Osteocyte (in vitro differentiated cells): ENCODE data around the gene HSP90B1. TPM values are rescaled to one million over a fixed set of nuclear protein-coding genes. Genes with fewer than 3 reads are reported as not detected.

Source experiments
- DNase-seq: peaks from one replicate; pipeline ENCODE4 v3.0.0; 2021; ENCODE audit warnings: mixed read lengths; ENCODE audit not compliant: unreplicated experiment; ENCODE audit errors: extremely low spot score
- H3K27ac Mint-ChIP-seq: one replicate; pipeline ENCODE4 v1.8.0; 2021; ENCODE audit warnings: mild to moderate bottlenecking, mixed read lengths; ENCODE audit not compliant: unreplicated experiment
- H3K27me3 Mint-ChIP-seq: one replicate; pipeline ENCODE4 v1.8.0; 2021; ENCODE audit warnings: mixed read lengths; ENCODE audit not compliant: unreplicated experiment
- H3K36me3 Mint-ChIP-seq: one replicate; pipeline ENCODE4 v1.8.0; 2021; ENCODE audit warnings: mixed read lengths; ENCODE audit not compliant: unreplicated experiment
- H3K4me1 Mint-ChIP-seq: one replicate; pipeline ENCODE4 v1.8.0; 2021; ENCODE audit warnings: mixed read lengths; ENCODE audit not compliant: unreplicated experiment
- H3K4me3 Mint-ChIP-seq: one replicate; pipeline ENCODE4 v1.8.0; 2021; ENCODE audit warnings: mild to moderate bottlenecking, moderate library complexity, mixed read lengths; ENCODE audit not compliant: unreplicated experiment
- H3K9me3 Mint-ChIP-seq: one replicate; pipeline ENCODE4 v1.8.0; 2021; ENCODE audit warnings: mixed read lengths; ENCODE audit not compliant: unreplicated experiment
- total RNA-seq: library from RNA; stranded (reverse); gene quantifications from 2 replicates; pipeline ENCODE4 v1.2.1, GENCODE V29; 2021
- TF ChIP-seq, protein P1 (sequence below): fragments of 200-600 bp; sonication (generic); IDR thresholded peaks from 2 replicates; pipeline ENCODE4 v1.5.0; 2021; ENCODE audit warnings: antibody characterized with exemption, mild to moderate bottlenecking, moderate library complexity

The HSP90B1 gene
- total RNA-seq, 1 donor from 2014 or later = 682 TPM

- H3K27me3 Mint-ChIP-seq = no peaks in the 10 kb centered on the region
- H3K27ac Mint-ChIP-seq = no peak overlapping the region
- H3K9me3 Mint-ChIP-seq = peaks cover 5% of the 10 kb centered on the region
- no peak overlapping the region for H3K4me3 Mint-ChIP-seq
- H3K36me3 Mint-ChIP-seq = peaks cover 3% of the 10 kb centered on the region
- TF ChIP-seq, protein P1, sequence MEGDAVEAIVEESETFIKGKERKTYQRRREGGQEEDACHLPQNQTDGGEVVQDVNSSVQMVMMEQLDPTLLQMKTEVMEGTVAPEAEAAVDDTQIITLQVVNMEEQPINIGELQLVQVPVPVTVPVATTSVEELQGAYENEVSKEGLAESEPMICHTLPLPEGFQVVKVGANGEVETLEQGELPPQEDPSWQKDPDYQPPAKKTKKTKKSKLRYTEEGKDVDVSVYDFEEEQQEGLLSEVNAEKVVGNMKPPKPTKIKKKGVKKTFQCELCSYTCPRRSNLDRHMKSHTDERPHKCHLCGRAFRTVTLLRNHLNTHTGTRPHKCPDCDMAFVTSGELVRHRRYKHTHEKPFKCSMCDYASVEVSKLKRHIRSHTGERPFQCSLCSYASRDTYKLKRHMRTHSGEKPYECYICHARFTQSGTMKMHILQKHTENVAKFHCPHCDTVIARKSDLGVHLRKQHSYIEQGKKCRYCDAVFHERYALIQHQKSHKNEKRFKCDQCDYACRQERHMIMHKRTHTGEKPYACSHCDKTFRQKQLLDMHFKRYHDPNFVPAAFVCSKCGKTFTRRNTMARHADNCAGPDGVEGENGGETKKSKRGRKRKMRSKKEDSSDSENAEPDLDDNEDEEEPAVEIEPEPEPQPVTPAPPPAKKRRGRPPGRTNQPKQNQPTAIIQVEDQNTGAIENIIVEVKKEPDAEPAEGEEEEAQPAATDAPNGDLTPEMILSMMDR = no peak
- H3K4me1 Mint-ChIP-seq = peaks cover 32% of the 10 kb centered on the region
- peak; percentile 11 for DNase-seq
These were observed 17.1 kb upstream of the HSP90B1 start for GRCh38 chr12:103913100-103913499.

GRCh38 chr12:103915306-103915705 is 14.9 kb upstream of the HSP90B1 start:
- Mint-ChIP-seq H3K4me3 (no peak overlapping the region), H3K27me3 (no peaks in the 10 kb centered on the region), H3K4me1 (peaks cover 10% of the 10 kb centered on the region), H3K36me3 (peaks cover 3% of the 10 kb centered on the region), H3K9me3 (peaks cover 12% of the 10 kb centered on the region), H3K27ac (no peak overlapping the region)
- no peak for DNase-seq
- TF ChIP-seq, protein P1 = no peak

GRCh38 chr12:103917873-103918272 is 12.3 kb upstream of the HSP90B1 start:
- H3K36me3 Mint-ChIP-seq = peaks cover 3% of the 10 kb centered on the region
- no peak overlapping the region for H3K27ac Mint-ChIP-seq
- peaks cover 12% of the 10 kb centered on the region for H3K9me3 Mint-ChIP-seq
- H3K27me3 Mint-ChIP-seq = no peaks in the 10 kb centered on the region
- DNase-seq = no peak
- H3K4me1 Mint-ChIP-seq = peaks cover 4% of the 10 kb centered on the region
- TF ChIP-seq, protein P1 = no peak
- H3K4me3 Mint-ChIP-seq = no peak overlapping the region

DNA sequence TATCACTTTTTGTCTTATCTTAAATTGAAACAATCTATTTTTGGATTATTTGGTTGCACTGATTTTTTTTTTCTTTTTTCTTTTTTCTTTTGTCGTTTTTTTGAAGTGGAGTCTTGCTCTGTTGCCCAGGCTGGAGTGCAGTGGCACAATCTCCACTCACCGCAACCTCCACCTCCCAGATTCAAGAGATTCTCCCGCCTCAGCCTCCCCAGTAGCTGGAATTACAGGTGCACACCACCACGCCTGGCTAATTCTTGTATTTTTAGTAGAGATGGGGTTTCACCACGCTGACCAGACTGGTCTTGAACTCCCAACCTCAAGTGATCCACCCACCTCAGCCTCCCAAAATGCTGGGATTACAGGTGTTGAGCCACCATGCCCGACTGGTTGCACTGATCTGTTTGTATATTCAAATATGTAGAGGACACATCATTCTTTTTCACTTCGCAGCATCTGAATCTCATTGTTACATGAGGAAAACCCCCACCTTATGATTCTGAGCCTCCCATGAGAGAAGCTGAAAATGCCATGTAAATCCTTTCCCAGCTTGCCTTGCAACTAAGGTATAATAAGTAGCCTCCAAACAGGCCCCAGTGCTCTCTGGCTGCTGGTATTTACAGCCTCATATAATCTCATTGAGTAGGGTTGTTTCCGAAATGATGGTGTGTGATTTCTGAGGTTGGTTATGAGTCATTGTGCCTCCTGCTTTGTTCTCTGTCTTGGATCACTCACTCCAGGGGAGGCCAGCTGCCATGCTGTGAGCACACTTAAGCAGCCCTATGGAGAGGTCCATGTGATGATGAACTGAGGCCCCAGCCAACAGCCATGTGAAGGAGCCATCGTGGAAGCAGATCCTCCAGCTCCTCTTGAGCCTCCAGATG is 5.2 kb upstream of the HSP90B1 start:
- H3K4me1 Mint-ChIP-seq = peaks cover 21% of the 10 kb centered on the region
- H3K36me3 Mint-ChIP-seq = no peaks in the 10 kb centered on the region
- H3K27ac Mint-ChIP-seq = no peak overlapping the region
- DNase-seq = no peak
- TF ChIP-seq, protein P1 = no peak
- H3K4me3 Mint-ChIP-seq = no peak overlapping the region
- no peaks in the 10 kb centered on the region for H3K27me3 Mint-ChIP-seq
- no peaks in the 10 kb centered on the region for H3K9me3 Mint-ChIP-seq

GRCh38 chr12:103928682-103929045 is 1.5 kb upstream of the HSP90B1 start:
- H3K4me1 Mint-ChIP-seq = peaks cover 40% of the 10 kb centered on the region

More at GRCh38 chr12:103928682-103929045, 1.5 kb upstream of the HSP90B1 start:
- Mint-ChIP-seq H3K9me3 (no peaks in the 10 kb centered on the region), H3K27ac (peak overlapping the region; percentile 99), H3K27me3 (no peaks in the 10 kb centered on the region), H3K4me3 (peak overlapping the region; percentile 81), H3K36me3 (peaks cover 11% of the 10 kb centered on the region)
- TF ChIP-seq, protein P1 = no peak
- DNase-seq = no peak
